Right atrium auricular region (tissue), 2 donors: Measurements from ENCODE around the gene CTTNBP2. TPM values are rescaled to one million over a fixed set of nuclear protein-coding genes. Genes with fewer than 3 reads are reported as not detected.

ENCODE experiments used
- DNase-seq: peaks from one replicate; pipeline ENCODE4 v3.0.0-alpha.2; 2019; ENCODE audit warnings: low spot score
- H3K27ac ChIP-seq, 2 donors: fragments of 200-600 bp; sonication (generic); 1 replicate in 1 of 2; 2 replicates in 1 of 2; pipeline ENCODE4 v1.5.1; 2016 to 2019
- H3K27me3 ChIP-seq, 2 donors: fragments of 200-600 bp; sonication (generic); one replicate each; pipeline versions ENCODE4 v1.5.1 to v1.6.0; 2017 to 2019
- H3K36me3 ChIP-seq: fragments of 200-600 bp; sonication (generic); one replicate; pipeline ENCODE4 v1.5.1; 2016
- H3K4me1 ChIP-seq, 2 donors: fragments of 200-600 bp; sonication (generic); one replicate each; pipeline versions ENCODE4 v1.5.1 to v1.6.0; 2017 to 2019
- H3K4me3 ChIP-seq, 2 donors: fragments of 200-600 bp; sonication (generic); 1 replicate in 1 of 2; 2 replicates in 1 of 2; pipeline ENCODE4 v1.5.1; 2017 to 2019; ENCODE audit warnings: mild to moderate bottlenecking in 1 of 2, moderate library complexity in 1 of 2
- H3K9me3 ChIP-seq, 2 donors: fragments of 200-600 bp; sonication (generic); one replicate each; pipeline ENCODE4 v1.5.1; 2019
- CTCF ChIP-seq, 2 donors: fragments of 200-600 bp; sonication (generic); IDR thresholded peaks; one replicate each; pipeline ENCODE4 v1.5.1; 2019; ENCODE audit warnings: antibody characterized with exemption in 2 of 2
- total RNA-seq, 2 donors: library from RNA; depleted of rRNA; stranded (reverse); fragments of >200 nt; gene quantifications; one replicate each; pipeline ENCODE4 v1.1.0, GENCODE V29; 2016

CTTNBP2 gene
- total RNA-seq, 2 donors from 2014 or later = 4.4 to 4.6 TPM

DNA sequence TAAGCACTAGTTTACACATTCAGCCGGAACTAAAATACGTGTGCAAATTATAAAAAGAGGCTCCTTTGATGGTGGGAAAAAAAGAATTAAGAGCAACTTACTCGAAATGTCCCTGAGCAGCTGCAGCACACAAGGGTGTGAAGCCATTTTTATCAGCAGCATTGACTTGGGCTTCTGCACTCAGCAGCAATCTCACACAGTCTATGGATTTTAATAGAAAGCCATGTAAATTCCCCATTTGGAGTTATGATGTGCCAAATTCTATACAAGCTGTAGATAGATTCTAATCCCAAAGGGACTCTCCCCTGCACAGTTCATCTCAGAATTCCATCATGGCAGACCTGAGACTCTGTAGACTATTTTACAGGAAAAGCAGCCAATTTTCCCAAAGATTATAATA, 90.5 kb downstream of the CTTNBP2 start:
- no peaks in the 10 kb centered on the region for H3K36me3 ChIP-seq
- no peak for TF ChIP-seq CTCF (IDR thresholded peaks at IDR 0.05)

GRCh38 chr7:117781707-117782106, 91.5 kb downstream of the CTTNBP2 start:
- peak overlapping the region in 1 of 2 donors; percentile 77 for H3K27ac ChIP-seq
- H3K27me3 ChIP-seq = no peaks in the 10 kb centered on the region
- no peak for TF ChIP-seq CTCF (IDR thresholded peaks at IDR 0.05)
- H3K4me3 ChIP-seq = no peak overlapping the region
- peaks cover 0 to 8% of the 10 kb centered on the region in 2 donors for H3K4me1 ChIP-seq
- H3K36me3 ChIP-seq = no peaks in the 10 kb centered on the region
- DNase-seq = no peak
- H3K9me3 ChIP-seq = no peaks in the 10 kb centered on the region

More for the DNA sequence above, 90.5 kb downstream of the CTTNBP2 start:
- Histone ChIP-seq H3K27me3 (no peaks in the 10 kb centered on the region), H3K4me1 (peaks cover 0 to 8% of the 10 kb centered on the region in 2 donors), H3K4me3 (no peak overlapping the region), H3K9me3 (no peaks in the 10 kb centered on the region), H3K27ac (no peak overlapping the region)
- no peak for DNase-seq

- no peak for TF ChIP-seq CTCF (IDR thresholded peaks at IDR 0.05)
- Histone ChIP-seq H3K9me3 (no peaks in the 10 kb centered on the region), H3K4me1 (peaks cover 0 to 8% of the 10 kb centered on the region in 2 donors), H3K27ac (peak overlapping the region; percentile 50 to 77), H3K27me3 (no peaks in the 10 kb centered on the region), H3K4me3 (no peak overlapping the region), H3K36me3 (no peaks in the 10 kb centered on the region)
- DNase-seq = no peak
Observed at GRCh38 chr7:117780832-117781231, 92.4 kb downstream of the CTTNBP2 start.

DNA sequence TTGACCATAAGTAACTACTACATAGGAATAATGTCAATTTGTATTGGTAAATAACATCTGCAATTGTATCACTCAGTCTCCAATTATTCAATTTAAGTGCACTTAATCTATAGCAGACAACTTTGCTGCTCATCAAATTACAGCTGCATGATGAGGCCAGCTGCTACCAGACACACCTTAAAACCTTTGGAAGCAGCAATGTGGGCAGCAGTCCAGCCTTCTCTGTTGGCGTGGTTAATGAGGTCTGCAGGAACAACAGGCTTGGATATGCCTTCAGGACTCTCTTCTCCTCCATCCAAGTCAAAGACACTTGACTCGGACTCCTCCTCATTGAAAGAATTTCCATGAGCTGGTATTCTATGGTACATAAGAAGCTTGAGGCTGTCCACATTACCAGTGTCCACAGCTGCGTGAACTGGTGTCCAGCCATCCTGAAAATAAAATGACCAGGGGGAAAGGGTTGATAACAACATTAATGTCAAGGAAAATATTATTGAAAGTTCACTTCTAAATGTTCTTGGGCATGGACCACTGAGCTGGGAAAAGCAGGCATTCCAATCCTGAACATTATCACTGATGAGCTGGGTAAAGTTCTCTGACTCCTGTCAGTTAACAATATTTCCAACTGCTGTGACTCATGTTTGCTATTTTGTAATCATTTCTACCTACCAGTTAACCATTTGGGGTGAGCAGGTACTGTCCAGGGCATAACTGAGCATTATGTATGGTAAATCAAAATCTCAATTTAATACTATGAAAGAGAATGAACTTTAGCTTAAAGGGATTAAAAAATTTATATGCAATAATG, 95.7 kb downstream of the CTTNBP2 start:
- DNase-seq = no peak
- Histone ChIP-seq H3K4me1 (peaks cover 0 to 23% of the 10 kb centered on the region in 2 donors), H3K27ac (no peak overlapping the region), H3K36me3 (no peaks in the 10 kb centered on the region), H3K9me3 (no peaks in the 10 kb centered on the region), H3K4me3 (no peak overlapping the region), H3K27me3 (no peaks in the 10 kb centered on the region)
- TF ChIP-seq CTCF (IDR thresholded peaks at IDR 0.05) = no peak

DNA sequence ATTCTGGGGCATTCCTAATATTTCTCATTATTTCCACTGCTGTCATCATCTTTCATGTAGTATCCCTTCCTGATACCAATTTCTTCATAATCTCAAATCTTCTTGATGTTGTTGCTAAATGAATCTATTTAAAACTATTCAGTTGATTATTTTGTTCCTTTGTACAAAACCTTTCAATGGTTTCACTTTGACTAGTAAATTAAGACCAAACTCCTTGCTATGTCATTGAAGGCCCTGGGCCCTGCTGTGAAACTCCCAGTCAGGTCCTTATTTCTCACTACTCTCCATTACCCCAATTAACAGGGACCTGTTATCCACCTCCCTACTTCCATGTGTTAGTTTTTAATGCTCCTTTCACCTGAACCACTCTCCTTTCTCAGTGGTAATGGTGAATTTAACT, 97.0 kb downstream of the CTTNBP2 start:
- no peak for DNase-seq
- no peaks in the 10 kb centered on the region for H3K27me3 ChIP-seq
- no peak overlapping the region for H3K4me3 ChIP-seq
- H3K36me3 ChIP-seq = no peaks in the 10 kb centered on the region
- H3K9me3 ChIP-seq = no peaks in the 10 kb centered on the region
- H3K4me1 ChIP-seq = peaks cover 0 to 24% of the 10 kb centered on the region in 2 donors
- H3K27ac ChIP-seq = peak overlapping the region in 1 of 2 donors; percentile 16
- TF ChIP-seq CTCF (IDR thresholded peaks at IDR 0.05) = no peak
